ENCODE results near the gene OSBPL10.

OSBPL10 gene

GRCh38 chr3:31725568-31725967 is 255.5 kb downstream of the OSBPL10 start:
- Histone ChIP-seq H3K9me3 (ENCODE audit: insufficient read depth, low read depth, low read length) (no peaks in the 10 kb centered on the region), H3K4me3 (ENCODE audit: low read length, poor library complexity, severe bottlenecking) (no peak overlapping the region), H3K9me2 (replicated peaks; ENCODE audit: low read depth, low read length) (no peaks in the 10 kb centered on the region), H3K36me3 (ENCODE audit: insufficient read depth, low read length) (no peaks in the 10 kb centered on the region), H3F3A (ENCODE audit: low read depth) (no peaks in the 10 kb centered on the region), H3K79me2 (ENCODE audit: insufficient read depth, low read length) (no peaks in the 10 kb centered on the region), H2AFZ (ENCODE audit: low read length) (no peak overlapping the region), H3K27me3 (ENCODE audit: insufficient read depth, low read length, poor library complexity, severe bottlenecking) (no peaks in the 10 kb centered on the region), H3K9ac (ENCODE audit: low read depth, low read length, poor library complexity, severe bottlenecking) (no peak overlapping the region), H3K4me1 (ENCODE audit: insufficient read depth, low read length, poor library complexity, severe bottlenecking) (no peaks in the 10 kb centered on the region), H3K4me2 (ENCODE audit: low read depth, low read length, poor library complexity, severe bottlenecking) (no peak overlapping the region), H4K20me1 (ENCODE audit: insufficient read depth, low read length, poor library complexity, severe bottlenecking) (no peaks in the 10 kb centered on the region)
- TF ChIP-seq EZH2phosphoT487 (IDR thresholded peaks at IDR 0.05; ENCODE audit: borderline replicate concordance) (no peak), CTCF (conservative IDR thresholded peaks at IDR 0.05; ENCODE audit: low read length) (no peak)

GRCh38 chr3:31724651-31725050 is 256.4 kb downstream of the OSBPL10 start:
- no peaks in the 10 kb centered on the region for H3K4me1 ChIP-seq (ENCODE audit: insufficient read depth, low read length, poor library complexity, severe bottlenecking)
- no peaks in the 10 kb centered on the region for H3K36me3 ChIP-seq (ENCODE audit: insufficient read depth, low read length)
- TF ChIP-seq EZH2phosphoT487 (IDR thresholded peaks at IDR 0.05; ENCODE audit: borderline replicate concordance) (no peak), CTCF (conservative IDR thresholded peaks at IDR 0.05; ENCODE audit: low read length) (peak; percentile 66)
- H3K9me2 ChIP-seq (replicated peaks; ENCODE audit: low read depth, low read length): no peaks in the 10 kb centered on the region
- no peak overlapping the region for H3K9ac ChIP-seq (ENCODE audit: low read depth, low read length, poor library complexity, severe bottlenecking)
- no peaks in the 10 kb centered on the region for H3K9me3 ChIP-seq (ENCODE audit: insufficient read depth, low read depth, low read length)
- no peak overlapping the region for H3K4me3 ChIP-seq (ENCODE audit: low read length, poor library complexity, severe bottlenecking)
- no peaks in the 10 kb centered on the region for H3K79me2 ChIP-seq (ENCODE audit: insufficient read depth, low read length)
- no peak overlapping the region for H2AFZ ChIP-seq (ENCODE audit: low read length)
- no peaks in the 10 kb centered on the region for H3K27me3 ChIP-seq (ENCODE audit: insufficient read depth, low read length, poor library complexity, severe bottlenecking)
- no peaks in the 10 kb centered on the region for H3F3A ChIP-seq (ENCODE audit: low read depth)
- H4K20me1 ChIP-seq (ENCODE audit: insufficient read depth, low read length, poor library complexity, severe bottlenecking): no peaks in the 10 kb centered on the region
- no peak overlapping the region for H3K4me2 ChIP-seq (ENCODE audit: low read depth, low read length, poor library complexity, severe bottlenecking)

- Histone ChIP-seq H3K27me3 (ENCODE audit: insufficient read depth, low read length, poor library complexity, severe bottlenecking) (no peaks in the 10 kb centered on the region), H3K79me2 (ENCODE audit: insufficient read depth, low read length) (no peaks in the 10 kb centered on the region)
Measured at GRCh38 chr3:31724116-31724515, 256.9 kb downstream of the OSBPL10 start.

More at GRCh38 chr3:31724116-31724515, 256.9 kb downstream of the OSBPL10 start:
- H3K9ac ChIP-seq (ENCODE audit: low read depth, low read length, poor library complexity, severe bottlenecking): no peak overlapping the region
- H3K9me2 ChIP-seq (replicated peaks; ENCODE audit: low read depth, low read length): no peaks in the 10 kb centered on the region
- no peak overlapping the region for H2AFZ ChIP-seq (ENCODE audit: low read length)
- no peaks in the 10 kb centered on the region for H4K20me1 ChIP-seq (ENCODE audit: insufficient read depth, low read length, poor library complexity, severe bottlenecking)
- H3K4me2 ChIP-seq (ENCODE audit: low read depth, low read length, poor library complexity, severe bottlenecking): no peak overlapping the region
- no peaks in the 10 kb centered on the region for H3K9me3 ChIP-seq (ENCODE audit: insufficient read depth, low read depth, low read length)
- no peaks in the 10 kb centered on the region for H3F3A ChIP-seq (ENCODE audit: low read depth)
- H3K4me3 ChIP-seq (ENCODE audit: low read length, poor library complexity, severe bottlenecking): no peak overlapping the region
- H3K4me1 ChIP-seq (ENCODE audit: insufficient read depth, low read length, poor library complexity, severe bottlenecking): no peaks in the 10 kb centered on the region
- no peaks in the 10 kb centered on the region for H3K36me3 ChIP-seq (ENCODE audit: insufficient read depth, low read length)
- TF ChIP-seq EZH2phosphoT487 (IDR thresholded peaks at IDR 0.05; ENCODE audit: borderline replicate concordance): no peak
- no peak for TF ChIP-seq CTCF (conservative IDR thresholded peaks at IDR 0.05; ENCODE audit: low read length)

All from Loucy (cell line).